IgD-negative memory B cell (primary cell): ENCODE data around the gene CD180. TPM values are rescaled to one million over a fixed set of nuclear protein-coding genes. Genes with fewer than 3 reads are reported as not detected.

Source experiments
- H3K27ac Mint-ChIP-seq, 3 donors: one replicate each; pipeline ENCODE4 v1.8.0; 2020 to 2022; ENCODE audit warnings: mild to moderate bottlenecking in 3 of 3, mixed read lengths in 3 of 3, moderate library complexity in 1 of 3
- H3K27me3 Mint-ChIP-seq: one replicate; pipeline ENCODE4 v1.8.0; 2021; ENCODE audit warnings: mixed read lengths
- H3K36me3 Mint-ChIP-seq: one replicate; pipeline ENCODE4 v1.8.0; 2020; ENCODE audit warnings: mild to moderate bottlenecking, mixed read lengths
- H3K4me1 Mint-ChIP-seq, 3 donors: one replicate each; pipeline ENCODE4 v1.8.0; 2020 to 2022; ENCODE audit warnings: mixed read lengths in 3 of 3, mild to moderate bottlenecking in 1 of 3
- H3K4me3 Mint-ChIP-seq, 4 donors: one replicate each; pipeline ENCODE4 v1.8.0; 2020 to 2022; ENCODE audit warnings: mild to moderate bottlenecking in 4 of 4, mixed read lengths in 4 of 4, moderate library complexity in 3 of 4
- H3K9me3 Mint-ChIP-seq, 3 donors: one replicate each; pipeline ENCODE4 v1.8.0; 2020 to 2021; ENCODE audit warnings: mixed read lengths in 3 of 3, mild to moderate bottlenecking in 1 of 3
- polyA plus RNA-seq: library from polyadenylated mRNA; unstranded; fragments of 300-500 nt; fragmentation: Illumina TruSeq; gene quantifications from one replicate; pipeline ENCODE4 v1.2.3, GENCODE V29; 2021

CD180 gene
- polyA plus RNA-seq, 1 donor from 2014 or later: 99.1 TPM

GRCh38 chr5:67222243-67223025, 25.8 kb upstream of the CD180 start:
- peak overlapping the region; percentile 82 to 96 (median 83) for H3K27ac Mint-ChIP-seq
- H3K9me3 Mint-ChIP-seq: no peaks in the 10 kb centered on the region
- H3K27me3 Mint-ChIP-seq: peaks cover 3% of the 10 kb centered on the region
- peaks cover 43 to 45% (median 44%) of the 10 kb centered on the region in 3 donors for H3K4me1 Mint-ChIP-seq
- H3K36me3 Mint-ChIP-seq: peaks cover 2% of the 10 kb centered on the region
- peak overlapping the region; percentile 83 to 95 (median 88) for H3K4me3 Mint-ChIP-seq

GRCh38 chr5:67221487-67222242, 25.1 kb upstream of the CD180 start:
- Mint-ChIP-seq H3K4me3 (peak overlapping the region; percentile 83 to 95 (median 88)), H3K9me3 (no peaks in the 10 kb centered on the region), H3K27me3 (peaks cover 3% of the 10 kb centered on the region), H3K36me3 (peaks cover 2% of the 10 kb centered on the region), H3K27ac (peak overlapping the region; percentile 82 to 96 (median 83)), H3K4me1 (peaks cover 49 to 53% (median 51%) of the 10 kb centered on the region in 3 donors)

DNA sequence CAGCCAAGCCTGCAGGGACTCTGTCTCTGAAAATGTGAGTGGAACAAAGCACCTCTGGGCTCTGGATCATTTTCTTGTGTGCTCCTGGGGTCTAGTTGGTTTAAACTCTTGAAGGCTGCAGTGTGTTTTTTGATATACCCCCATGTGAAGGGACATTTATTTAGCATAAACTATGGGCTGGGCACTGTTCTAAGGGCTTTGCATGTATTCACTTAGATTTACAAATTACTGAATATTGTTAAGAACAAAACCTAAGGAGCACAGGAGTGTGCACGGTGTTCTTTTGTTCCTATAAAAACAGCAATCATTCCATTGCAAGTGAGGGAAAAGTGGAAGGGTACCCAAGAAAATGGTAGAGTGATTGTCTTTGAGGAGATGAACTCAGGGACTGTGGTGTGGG, 20.0 kb upstream of the CD180 start:
- peaks cover 47 to 51% (median 49%) of the 10 kb centered on the region in 3 donors for H3K4me1 Mint-ChIP-seq
- H3K27me3 Mint-ChIP-seq: peaks cover 3% of the 10 kb centered on the region
- H3K27ac Mint-ChIP-seq: peak overlapping the region; percentile 88 to 100 (median 99)
- H3K9me3 Mint-ChIP-seq: no peaks in the 10 kb centered on the region
- H3K4me3 Mint-ChIP-seq: peak overlapping the region in 3 of 4 donors; percentile 30 to 72 (median 63)
- peaks cover 2% of the 10 kb centered on the region for H3K36me3 Mint-ChIP-seq

GRCh38 chr5:67215519-67216471, 19.2 kb upstream of the CD180 start:
- Mint-ChIP-seq H3K4me3 (peak overlapping the region; percentile 62 to 90 (median 68)), H3K9me3 (no peaks in the 10 kb centered on the region), H3K27me3 (peaks cover 2% of the 10 kb centered on the region), H3K27ac (peak overlapping the region; percentile 88 to 100 (median 99)), H3K4me1 (peaks cover 43 to 48% (median 46%) of the 10 kb centered on the region in 3 donors), H3K36me3 (peaks cover 2% of the 10 kb centered on the region)

DNA sequence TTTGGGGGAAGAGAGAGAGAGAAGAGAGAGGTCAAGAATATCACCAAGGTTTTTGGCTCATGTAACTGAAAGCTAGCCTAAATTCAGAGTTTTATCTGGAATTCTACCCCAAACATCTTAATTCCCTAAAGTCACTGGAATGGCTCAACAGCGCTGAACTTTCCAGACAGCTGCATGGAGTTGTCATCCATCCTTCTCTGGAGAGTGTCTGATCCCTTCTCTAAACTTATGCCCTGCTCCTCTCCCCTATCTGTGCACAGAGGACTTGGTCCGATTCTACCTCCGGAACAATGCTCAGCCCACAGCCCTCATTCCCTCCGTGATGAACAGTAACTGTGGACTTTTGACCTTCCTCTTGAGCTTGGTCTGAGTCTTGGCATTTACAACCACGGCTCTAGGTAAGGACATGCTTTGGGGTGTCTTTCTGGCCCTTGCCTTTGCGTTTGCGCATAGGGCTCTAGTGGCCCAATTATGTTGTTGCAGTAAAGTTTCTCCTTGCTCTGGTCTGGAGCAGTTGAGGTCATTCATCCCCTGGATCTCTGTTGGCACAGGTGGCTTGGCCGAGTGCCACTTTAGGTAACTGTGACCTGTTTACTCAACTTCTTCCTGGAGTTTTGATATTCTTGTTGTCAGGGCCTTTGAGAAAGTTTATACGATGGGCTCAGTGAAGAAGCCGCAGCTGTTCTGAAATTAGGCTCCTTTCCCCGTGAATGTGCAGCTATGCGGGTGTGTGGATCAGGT, 18.3 kb upstream of the CD180 start:
- Mint-ChIP-seq H3K9me3 (no peaks in the 10 kb centered on the region), H3K36me3 (peaks cover 2% of the 10 kb centered on the region), H3K4me1 (peaks cover 40 to 51% (median 47%) of the 10 kb centered on the region in 3 donors), H3K27ac (peak overlapping the region; percentile 88 to 100 (median 99)), H3K27me3 (peaks cover 1% of the 10 kb centered on the region), H3K4me3 (peak overlapping the region in 3 of 4 donors; percentile 63 to 72 (median 65))

DNA sequence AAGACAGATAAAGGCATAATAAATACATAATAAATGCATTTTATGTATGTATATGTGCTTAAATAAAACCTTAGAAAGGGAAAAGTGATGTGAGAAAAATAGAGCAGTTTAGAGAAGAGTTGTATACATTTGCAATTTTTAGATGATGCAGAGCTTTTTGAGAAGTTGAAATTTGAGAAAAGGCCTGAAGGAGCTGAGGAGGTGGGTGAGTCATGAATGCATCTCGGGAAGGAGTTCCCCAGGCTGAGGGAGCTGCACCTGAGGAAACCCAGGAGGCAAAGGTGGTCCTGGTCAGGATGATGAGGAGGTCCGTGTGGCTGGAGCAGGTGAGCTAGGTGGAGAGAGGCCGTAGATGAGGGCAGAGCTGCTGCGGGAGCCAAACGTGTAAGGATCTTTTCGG, 17.4 kb upstream of the CD180 start:
- peak overlapping the region; percentile 11 to 86 (median 55) for H3K27ac Mint-ChIP-seq
- H3K9me3 Mint-ChIP-seq: no peaks in the 10 kb centered on the region
- H3K4me1 Mint-ChIP-seq: peaks cover 43 to 56% (median 53%) of the 10 kb centered on the region in 3 donors
- no peaks in the 10 kb centered on the region for H3K27me3 Mint-ChIP-seq
- H3K36me3 Mint-ChIP-seq: peaks cover 2% of the 10 kb centered on the region
- H3K4me3 Mint-ChIP-seq: peak overlapping the region in 1 of 4 donors; percentile 90

- H3K4me3 Mint-ChIP-seq: no peak overlapping the region
- H3K27ac Mint-ChIP-seq: no peak overlapping the region
- peaks cover 40 to 56% (median 56%) of the 10 kb centered on the region in 3 donors for H3K4me1 Mint-ChIP-seq
- H3K27me3 Mint-ChIP-seq: no peaks in the 10 kb centered on the region
- H3K9me3 Mint-ChIP-seq: no peaks in the 10 kb centered on the region
- H3K36me3 Mint-ChIP-seq: no peaks in the 10 kb centered on the region
These were observed 15.3 kb upstream of the CD180 start for GRCh38 chr5:67211926-67212325.

GRCh38 chr5:67209141-67209771, 12.7 kb upstream of the CD180 start:
- Mint-ChIP-seq H3K36me3 (no peaks in the 10 kb centered on the region), H3K27ac (peak overlapping the region in 1 of 3 donors; percentile 71), H3K4me1 (peaks cover 40 to 60% (median 59%) of the 10 kb centered on the region in 3 donors), H3K27me3 (no peaks in the 10 kb centered on the region), H3K9me3 (no peaks in the 10 kb centered on the region), H3K4me3 (peak overlapping the region in 2 of 4 donors; percentile 14 to 77)

DNA sequence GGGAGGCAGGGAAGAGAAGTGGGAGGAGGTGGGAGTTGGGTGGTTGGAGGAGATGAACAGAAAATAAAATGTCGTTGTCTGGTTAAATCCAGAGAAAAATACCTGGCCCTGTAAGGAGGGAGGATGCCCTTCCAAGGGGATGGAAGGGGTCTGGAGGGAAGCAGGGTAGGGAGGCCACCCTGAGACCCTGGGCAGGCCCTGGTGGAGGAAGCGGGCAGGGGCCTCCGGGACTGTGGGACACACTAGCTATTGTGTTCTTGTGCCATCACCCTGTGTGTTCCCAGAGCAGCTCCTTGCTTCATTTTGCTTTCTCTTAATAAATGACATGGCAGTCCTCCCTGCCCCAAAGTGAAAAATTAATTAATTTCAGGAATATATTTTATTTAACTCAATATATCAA, 11.8 kb upstream of the CD180 start:
- Mint-ChIP-seq H3K36me3 (no peaks in the 10 kb centered on the region), H3K27me3 (no peaks in the 10 kb centered on the region), H3K9me3 (no peaks in the 10 kb centered on the region), H3K4me3 (peak overlapping the region in 1 of 4 donors; percentile 73), H3K27ac (peak overlapping the region in 1 of 3 donors; percentile 91), H3K4me1 (peaks cover 44 to 62% (median 59%) of the 10 kb centered on the region in 3 donors)

DNA sequence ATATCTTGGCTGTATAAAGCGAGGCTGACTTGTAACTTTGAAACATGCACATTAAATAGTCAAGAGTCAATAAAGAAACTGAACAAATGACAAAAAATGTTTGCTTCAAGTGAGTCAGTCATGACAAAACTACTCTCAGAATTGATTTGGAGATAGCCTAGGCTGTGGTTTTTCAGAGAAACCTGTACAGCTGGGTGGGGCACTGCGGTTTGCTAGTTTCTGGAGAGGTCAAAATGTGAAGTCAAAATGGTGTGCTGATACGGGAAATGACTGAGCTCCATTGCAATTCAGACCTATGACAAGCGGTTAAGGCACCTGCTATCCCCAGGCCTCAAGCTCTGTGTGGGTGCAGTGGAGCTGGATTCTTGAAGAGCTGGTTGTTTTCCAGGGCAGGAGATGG, 10.3 kb upstream of the CD180 start:
- H3K27ac Mint-ChIP-seq: peak overlapping the region; percentile 86 to 96 (median 91)
- peaks cover 56 to 74% (median 69%) of the 10 kb centered on the region in 3 donors for H3K4me1 Mint-ChIP-seq
- no peaks in the 10 kb centered on the region for H3K36me3 Mint-ChIP-seq
- H3K4me3 Mint-ChIP-seq: peak overlapping the region; percentile 35 to 91 (median 84)
- no peaks in the 10 kb centered on the region for H3K27me3 Mint-ChIP-seq
- H3K9me3 Mint-ChIP-seq: no peaks in the 10 kb centered on the region

- H3K36me3 Mint-ChIP-seq: no peaks in the 10 kb centered on the region
- no peaks in the 10 kb centered on the region for H3K27me3 Mint-ChIP-seq
- peaks cover 57 to 77% (median 70%) of the 10 kb centered on the region in 3 donors for H3K4me1 Mint-ChIP-seq
- H3K27ac Mint-ChIP-seq: peak overlapping the region; percentile 86 to 96 (median 91)
- H3K9me3 Mint-ChIP-seq: no peaks in the 10 kb centered on the region
- H3K4me3 Mint-ChIP-seq: peak overlapping the region; percentile 35 to 91 (median 84)
These were observed 9.9 kb upstream of the CD180 start for GRCh38 chr5:67206461-67206860.

- Mint-ChIP-seq H3K4me3 (peak overlapping the region; percentile 4 to 91 (median 84)), H3K4me1 (peaks cover 60 to 82% (median 74%) of the 10 kb centered on the region in 3 donors), H3K27me3 (no peaks in the 10 kb centered on the region)
These were observed 9.4 kb upstream of the CD180 start for GRCh38 chr5:67205981-67206380.

GRCh38 chr5:67204821-67205220, 8.2 kb upstream of the CD180 start:
- Mint-ChIP-seq H3K27ac (peak overlapping the region; percentile 86 to 96 (median 91)), H3K4me1 (peaks cover 70 to 86% (median 78%) of the 10 kb centered on the region in 3 donors), H3K36me3 (no peaks in the 10 kb centered on the region), H3K27me3 (no peaks in the 10 kb centered on the region), H3K4me3 (peak overlapping the region in 3 of 4 donors; percentile 82 to 91 (median 85)), H3K9me3 (no peaks in the 10 kb centered on the region)

More at GRCh38 chr5:67205981-67206380, 9.4 kb upstream of the CD180 start:
- H3K27ac Mint-ChIP-seq: peak overlapping the region; percentile 86 to 96 (median 91)
- H3K36me3 Mint-ChIP-seq: no peaks in the 10 kb centered on the region
- no peaks in the 10 kb centered on the region for H3K9me3 Mint-ChIP-seq
